ENCODE measurements around the gene MCAT. TPM values are rescaled to one million over a fixed set of nuclear protein-coding genes. Genes with fewer than 3 reads are reported as not detected.

The MCAT gene
- polyA plus RNA-seq, 3 donors, result 4.5 to 8.9 (median 6.8) TPM

DNA sequence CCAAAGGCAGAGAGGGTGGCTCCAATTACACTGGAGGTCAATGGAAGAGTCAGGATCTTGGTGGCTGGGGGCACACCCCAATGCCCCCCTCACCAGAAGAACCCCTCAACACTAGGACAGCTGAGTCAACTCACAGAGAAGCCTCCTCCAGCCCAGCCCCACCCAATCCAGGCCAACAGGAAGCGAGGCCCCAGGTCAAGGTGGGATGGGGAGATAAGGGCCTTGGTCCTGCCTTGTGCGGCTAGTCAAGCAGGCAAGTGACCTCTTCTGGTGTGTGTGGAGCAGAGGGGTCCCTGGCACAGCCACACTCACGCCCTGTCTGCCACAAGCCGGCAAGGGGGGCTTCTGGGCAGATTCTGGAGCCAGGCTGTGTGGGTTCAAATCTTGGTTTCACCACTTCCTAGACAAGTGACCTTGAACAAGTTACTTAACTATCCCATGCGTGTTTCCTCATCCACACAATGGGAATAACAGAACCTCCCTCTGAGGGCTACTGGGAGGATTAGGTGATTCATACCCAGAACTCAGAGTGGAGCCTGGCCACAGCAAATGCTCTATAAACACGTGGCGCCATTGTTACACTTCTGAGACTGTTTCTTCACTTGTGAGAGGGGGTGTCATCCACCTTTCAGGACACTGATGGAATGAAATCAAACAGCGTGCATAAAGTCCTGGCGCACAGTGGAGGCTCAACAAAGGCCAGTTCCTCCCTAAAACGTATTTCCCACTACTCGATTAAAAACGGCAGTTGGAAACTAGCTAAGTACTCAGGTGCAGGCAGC, 40.5 kb upstream of the MCAT start:
- H3K36me3 Mint-ChIP-seq, result peaks cover 23 to 39% of the 10 kb centered on the region in 2 donors
- 70% methylated on average over 7 of the region's 12 CpGs for WGBS (ENCODE audit: insufficient coverage)
- peak in 1 of 3 donors; percentile 6 for DNase-seq
- H3K27me3 Mint-ChIP-seq (ENCODE audit: low read depth in 3 of 3), result no peaks in the 10 kb centered on the region
- H3K27me3 ChIP-seq (ENCODE audit: control insufficient read depth in 2 of 2, insufficient read depth in 2 of 2, low read length in 2 of 2), result no peaks in the 10 kb centered on the region
- no peak overlapping the region for H3K4me3 ChIP-seq (replicated peaks in 1 of 3; ENCODE audit: low read depth in 2 of 3, low read length in 3 of 3)
- H3K4me1 ChIP-seq (ENCODE audit: control insufficient read depth in 1 of 2, insufficient read depth in 2 of 2, low read length in 2 of 2), result peaks cover 19 to 27% of the 10 kb centered on the region in 2 donors
- peaks cover 0 to 1% (median 0%) of the 10 kb centered on the region in 7 donors for H3K9me3 Mint-ChIP-seq
- TF ChIP-seq, protein P1, sequence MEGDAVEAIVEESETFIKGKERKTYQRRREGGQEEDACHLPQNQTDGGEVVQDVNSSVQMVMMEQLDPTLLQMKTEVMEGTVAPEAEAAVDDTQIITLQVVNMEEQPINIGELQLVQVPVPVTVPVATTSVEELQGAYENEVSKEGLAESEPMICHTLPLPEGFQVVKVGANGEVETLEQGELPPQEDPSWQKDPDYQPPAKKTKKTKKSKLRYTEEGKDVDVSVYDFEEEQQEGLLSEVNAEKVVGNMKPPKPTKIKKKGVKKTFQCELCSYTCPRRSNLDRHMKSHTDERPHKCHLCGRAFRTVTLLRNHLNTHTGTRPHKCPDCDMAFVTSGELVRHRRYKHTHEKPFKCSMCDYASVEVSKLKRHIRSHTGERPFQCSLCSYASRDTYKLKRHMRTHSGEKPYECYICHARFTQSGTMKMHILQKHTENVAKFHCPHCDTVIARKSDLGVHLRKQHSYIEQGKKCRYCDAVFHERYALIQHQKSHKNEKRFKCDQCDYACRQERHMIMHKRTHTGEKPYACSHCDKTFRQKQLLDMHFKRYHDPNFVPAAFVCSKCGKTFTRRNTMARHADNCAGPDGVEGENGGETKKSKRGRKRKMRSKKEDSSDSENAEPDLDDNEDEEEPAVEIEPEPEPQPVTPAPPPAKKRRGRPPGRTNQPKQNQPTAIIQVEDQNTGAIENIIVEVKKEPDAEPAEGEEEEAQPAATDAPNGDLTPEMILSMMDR (IDR thresholded peaks at IDR 0.05), result no peak
- H3K9ac ChIP-seq (ENCODE audit: insufficient read depth, low read length, poor library complexity, severe bottlenecking), result no peak overlapping the region
- H3K36me3 ChIP-seq (replicated peaks in 1 of 2; ENCODE audit: control insufficient read depth in 1 of 2, insufficient read depth in 2 of 2, low read length in 2 of 2), result peaks cover 30 to 43% of the 10 kb centered on the region in 2 donors
- peaks cover 27% of the 10 kb centered on the region for H3K4me1 Mint-ChIP-seq
- intact Hi-C loops (cut with micrococcal nuclease), result no loop called here
- no peaks in the 10 kb centered on the region for H3K9me3 ChIP-seq (replicated peaks in 1 of 2; ENCODE audit: control insufficient read depth in 1 of 2, insufficient read depth in 1 of 2, low read length in 2 of 2)
- H2AFZ ChIP-seq (ENCODE audit: insufficient read depth, low read depth, low read length, poor library complexity, severe bottlenecking), result no peak overlapping the region
- peak overlapping the region in 1 of 7 donors; percentile 30 for H3K27ac Mint-ChIP-seq
- no peak overlapping the region for H3K27ac ChIP-seq (ENCODE audit: low read depth in 1 of 2, low read length in 2 of 2)
- no peak overlapping the region for H3K4me3 Mint-ChIP-seq
- H4K20me1 ChIP-seq (ENCODE audit: insufficient read depth, low read length), result no peaks in the 10 kb centered on the region
- peaks cover 19% of the 10 kb centered on the region for H3K79me2 ChIP-seq (ENCODE audit: insufficient read depth, low read length)
- no peak overlapping the region for H3K4me2 ChIP-seq (replicated peaks; ENCODE audit: extremely low read depth, low read length, poor library complexity, severe bottlenecking)

DNA sequence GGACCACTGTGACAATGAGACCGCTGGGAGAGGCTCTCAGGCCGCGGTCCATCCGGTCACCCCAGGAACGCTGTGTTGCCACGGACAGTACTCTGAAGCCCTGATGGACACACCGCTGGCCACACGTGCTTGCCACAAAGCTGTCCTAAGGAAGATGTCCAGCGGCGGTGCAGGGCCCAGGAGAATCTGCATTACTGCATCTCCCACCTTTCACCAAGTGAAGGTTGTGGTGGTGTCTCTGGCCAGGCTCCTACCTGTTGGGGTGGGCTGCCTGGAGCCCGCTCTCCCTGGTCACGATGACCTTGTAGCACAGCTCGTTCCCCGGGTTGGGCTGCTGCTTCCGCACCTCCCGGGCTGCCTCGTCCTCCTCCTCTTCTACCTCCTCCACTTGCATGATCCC, 39.5 kb upstream of the MCAT start:
- Histone ChIP-seq H4K20me1 (ENCODE audit: insufficient read depth, low read length) (no peaks in the 10 kb centered on the region), H3K27ac (ENCODE audit: low read depth in 1 of 2, low read length in 2 of 2) (peak overlapping the region in 1 of 2 donors; percentile 8), H3K36me3 (replicated peaks in 1 of 2; ENCODE audit: control insufficient read depth in 1 of 2, insufficient read depth in 2 of 2, low read length in 2 of 2) (peaks cover 33 to 49% of the 10 kb centered on the region in 2 donors), H3K27me3 (ENCODE audit: control insufficient read depth in 2 of 2, insufficient read depth in 2 of 2, low read length in 2 of 2) (no peaks in the 10 kb centered on the region), H3K4me2 (replicated peaks; ENCODE audit: extremely low read depth, low read length, poor library complexity, severe bottlenecking) (no peak overlapping the region), H3K9me3 (replicated peaks in 1 of 2; ENCODE audit: control insufficient read depth in 1 of 2, insufficient read depth in 1 of 2, low read length in 2 of 2) (no peaks in the 10 kb centered on the region), H3K4me3 (replicated peaks in 1 of 3; ENCODE audit: low read depth in 2 of 3, low read length in 3 of 3) (no peak overlapping the region), H3K4me1 (ENCODE audit: control insufficient read depth in 1 of 2, insufficient read depth in 2 of 2, low read length in 2 of 2) (peaks cover 14 to 22% of the 10 kb centered on the region in 2 donors), H3K79me2 (ENCODE audit: insufficient read depth, low read length) (peaks cover 19% of the 10 kb centered on the region), H3K9ac (ENCODE audit: insufficient read depth, low read length, poor library complexity, severe bottlenecking) (no peak overlapping the region), H2AFZ (ENCODE audit: insufficient read depth, low read depth, low read length, poor library complexity, severe bottlenecking) (no peak overlapping the region)
- Mint-ChIP-seq H3K4me1 (peaks cover 23% of the 10 kb centered on the region), H3K4me3 (no peak overlapping the region), H3K27me3 (ENCODE audit: low read depth in 3 of 3) (no peaks in the 10 kb centered on the region), H3K27ac (no peak overlapping the region), H3K36me3 (peaks cover 26 to 45% of the 10 kb centered on the region in 2 donors), H3K9me3 (peaks cover 0 to 4% (median 0%) of the 10 kb centered on the region in 7 donors)
- 98% methylated on average over 13 of the region's 17 CpGs for WGBS (ENCODE audit: insufficient coverage)
- TF ChIP-seq, protein P1 (IDR thresholded peaks at IDR 0.05), result no peak
- DNase-seq, result no peak
- intact Hi-C loops (cut with micrococcal nuclease), result no loop called here
